HL-60 (cell line): ENCODE data around the gene IGSF22.

Experiments
- DNase-seq, 2 experiments: peaks; one replicate each; pipeline ENCODE4 v3.0.0-alpha.2; 2010 to 2020; ENCODE audit warnings: low read depth in 1 of 2, low spot score in 1 of 2
- H3K27ac ChIP-seq: fragments of 250-450 bp; sonication (Bioruptor Pico); replicated peaks from 2 replicates; pipeline ENCODE4 v1.5.1; 2020; ENCODE audit warnings: mild to moderate bottlenecking, moderate library complexity
- H3K27me3 ChIP-seq: fragments of 250-450 bp; sonication (Bioruptor Pico); 2 replicates; pipeline ENCODE4 v1.5.1; 2021; ENCODE audit warnings: mild to moderate bottlenecking, moderate library complexity; ENCODE audit not compliant: insufficient read depth, poor library complexity, severe bottlenecking
- H3K4me3 ChIP-seq: replicated peaks from 2 replicates; pipeline ENCODE4 v1.5.1; 2011; ENCODE audit warnings: mild to moderate bottlenecking, control low read depth, low read length; ENCODE audit not compliant: insufficient read depth
- GABPA ChIP-seq: IDR thresholded peaks from 2 replicates; pipeline ENCODE4 v1.6.1; 2012; ENCODE audit warnings: low read depth
- POLR2AphosphoS5 ChIP-seq: IDR thresholded peaks from 2 replicates; pipeline ENCODE4 v1.6.1; 2012; ENCODE audit warnings: low read depth
- SPI1 ChIP-seq: IDR thresholded peaks from 2 replicates; pipeline ENCODE4 v1.6.1; 2012; ENCODE audit warnings: low read depth, mild to moderate bottlenecking, borderline replicate concordance
- TF ChIP-seq, protein P1 (sequence below): IDR thresholded peaks from one replicate; pipeline ENCODE4 v1.5.1; 2011; ENCODE audit warnings: low read length, control low read depth, inconsistent platforms; ENCODE audit not compliant: insufficient read depth
- TF ChIP-seq, protein P2 (sequence below): IDR thresholded peaks from 2 replicates; pipeline ENCODE4 v1.6.1; 2012; ENCODE audit warnings: low read depth; ENCODE audit not compliant: insufficient replicate concordance

Gene IGSF22

DNA sequence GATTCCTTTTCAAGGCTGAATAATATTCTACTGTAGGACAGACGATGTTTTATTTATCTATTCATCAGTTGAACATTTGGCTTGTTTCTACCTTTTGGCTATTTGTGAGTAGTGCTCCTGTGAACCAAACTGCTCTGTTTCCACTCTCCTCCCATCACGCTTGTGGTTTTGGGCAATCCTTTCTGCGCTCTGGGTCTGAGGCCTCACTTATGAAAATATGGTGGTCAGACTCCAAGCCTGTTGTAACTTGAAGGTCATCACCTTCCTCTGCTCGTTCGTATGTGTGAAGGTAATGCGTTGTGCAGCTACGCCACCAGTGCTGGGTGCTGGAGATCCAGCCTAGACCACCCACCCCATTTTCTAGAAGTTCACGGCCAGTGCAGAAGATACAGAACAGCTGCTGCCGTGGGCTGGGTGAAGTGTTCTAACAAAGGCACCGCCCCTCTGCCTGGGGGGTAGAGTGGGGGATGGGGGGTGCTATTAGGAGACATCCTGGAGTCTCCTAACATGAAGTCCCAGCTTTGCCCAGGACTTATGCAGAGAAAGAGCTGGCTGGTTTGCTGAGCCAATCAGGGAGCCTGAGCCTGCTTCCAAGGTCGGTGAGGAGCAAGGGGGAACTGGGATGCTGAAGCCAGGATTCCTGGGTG lies 44.6 kb upstream of the IGSF22 start:
- TF ChIP-seq POLR2AphosphoS5 (no peak), GABPA (no peak), SPI1 (no peak)
- TF ChIP-seq, protein P1, sequence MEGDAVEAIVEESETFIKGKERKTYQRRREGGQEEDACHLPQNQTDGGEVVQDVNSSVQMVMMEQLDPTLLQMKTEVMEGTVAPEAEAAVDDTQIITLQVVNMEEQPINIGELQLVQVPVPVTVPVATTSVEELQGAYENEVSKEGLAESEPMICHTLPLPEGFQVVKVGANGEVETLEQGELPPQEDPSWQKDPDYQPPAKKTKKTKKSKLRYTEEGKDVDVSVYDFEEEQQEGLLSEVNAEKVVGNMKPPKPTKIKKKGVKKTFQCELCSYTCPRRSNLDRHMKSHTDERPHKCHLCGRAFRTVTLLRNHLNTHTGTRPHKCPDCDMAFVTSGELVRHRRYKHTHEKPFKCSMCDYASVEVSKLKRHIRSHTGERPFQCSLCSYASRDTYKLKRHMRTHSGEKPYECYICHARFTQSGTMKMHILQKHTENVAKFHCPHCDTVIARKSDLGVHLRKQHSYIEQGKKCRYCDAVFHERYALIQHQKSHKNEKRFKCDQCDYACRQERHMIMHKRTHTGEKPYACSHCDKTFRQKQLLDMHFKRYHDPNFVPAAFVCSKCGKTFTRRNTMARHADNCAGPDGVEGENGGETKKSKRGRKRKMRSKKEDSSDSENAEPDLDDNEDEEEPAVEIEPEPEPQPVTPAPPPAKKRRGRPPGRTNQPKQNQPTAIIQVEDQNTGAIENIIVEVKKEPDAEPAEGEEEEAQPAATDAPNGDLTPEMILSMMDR = no peak
- TF ChIP-seq, protein P2, sequence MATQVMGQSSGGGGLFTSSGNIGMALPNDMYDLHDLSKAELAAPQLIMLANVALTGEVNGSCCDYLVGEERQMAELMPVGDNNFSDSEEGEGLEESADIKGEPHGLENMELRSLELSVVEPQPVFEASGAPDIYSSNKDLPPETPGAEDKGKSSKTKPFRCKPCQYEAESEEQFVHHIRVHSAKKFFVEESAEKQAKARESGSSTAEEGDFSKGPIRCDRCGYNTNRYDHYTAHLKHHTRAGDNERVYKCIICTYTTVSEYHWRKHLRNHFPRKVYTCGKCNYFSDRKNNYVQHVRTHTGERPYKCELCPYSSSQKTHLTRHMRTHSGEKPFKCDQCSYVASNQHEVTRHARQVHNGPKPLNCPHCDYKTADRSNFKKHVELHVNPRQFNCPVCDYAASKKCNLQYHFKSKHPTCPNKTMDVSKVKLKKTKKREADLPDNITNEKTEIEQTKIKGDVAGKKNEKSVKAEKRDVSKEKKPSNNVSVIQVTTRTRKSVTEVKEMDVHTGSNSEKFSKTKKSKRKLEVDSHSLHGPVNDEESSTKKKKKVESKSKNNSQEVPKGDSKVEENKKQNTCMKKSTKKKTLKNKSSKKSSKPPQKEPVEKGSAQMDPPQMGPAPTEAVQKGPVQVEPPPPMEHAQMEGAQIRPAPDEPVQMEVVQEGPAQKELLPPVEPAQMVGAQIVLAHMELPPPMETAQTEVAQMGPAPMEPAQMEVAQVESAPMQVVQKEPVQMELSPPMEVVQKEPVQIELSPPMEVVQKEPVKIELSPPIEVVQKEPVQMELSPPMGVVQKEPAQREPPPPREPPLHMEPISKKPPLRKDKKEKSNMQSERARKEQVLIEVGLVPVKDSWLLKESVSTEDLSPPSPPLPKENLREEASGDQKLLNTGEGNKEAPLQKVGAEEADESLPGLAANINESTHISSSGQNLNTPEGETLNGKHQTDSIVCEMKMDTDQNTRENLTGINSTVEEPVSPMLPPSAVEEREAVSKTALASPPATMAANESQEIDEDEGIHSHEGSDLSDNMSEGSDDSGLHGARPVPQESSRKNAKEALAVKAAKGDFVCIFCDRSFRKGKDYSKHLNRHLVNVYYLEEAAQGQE = no peak
- no peak for DNase-seq
- Histone ChIP-seq H3K27me3 (no peaks in the 10 kb centered on the region), H3K4me3 (no peak overlapping the region), H3K27ac (no peak overlapping the region)

DNA sequence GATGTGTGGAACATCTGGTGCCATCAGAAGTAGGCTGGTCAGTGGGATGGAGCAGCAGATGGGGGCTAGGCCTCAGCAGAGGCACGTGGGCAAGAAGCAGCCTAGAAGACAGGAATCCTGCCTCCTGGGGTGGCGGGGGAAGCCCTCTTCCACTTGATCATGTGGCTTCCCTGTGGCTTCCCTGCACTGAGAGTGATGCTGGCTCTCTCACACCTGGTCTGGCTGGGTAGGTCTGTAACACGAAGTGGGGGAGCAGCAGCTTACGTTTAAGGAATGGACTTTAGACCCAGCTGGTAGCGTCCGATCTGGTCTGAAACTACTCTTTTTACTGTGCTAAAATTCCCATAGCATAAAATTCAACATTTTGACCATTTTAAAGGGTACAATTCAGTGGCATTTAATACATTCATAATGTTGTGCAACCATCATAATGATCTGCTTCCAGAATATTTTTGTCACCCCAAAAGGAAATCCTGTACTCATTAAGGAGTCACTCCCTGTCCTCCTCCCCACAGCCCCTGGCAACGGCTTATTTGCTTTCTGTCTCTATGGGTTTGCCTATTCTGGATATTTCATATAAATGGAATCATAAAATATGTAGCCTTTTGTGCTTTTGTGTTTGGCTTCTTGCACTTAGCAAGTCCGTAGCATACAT lies 43.9 kb upstream of the IGSF22 start:
- Histone ChIP-seq H3K4me3 (no peak overlapping the region), H3K27ac (no peak overlapping the region), H3K27me3 (no peaks in the 10 kb centered on the region)
- DNase-seq = no peak
- TF ChIP-seq GABPA (no peak), SPI1 (no peak)
- TF ChIP-seq, protein P2 = no peak
- TF ChIP-seq, protein P1 = no peak

DNA sequence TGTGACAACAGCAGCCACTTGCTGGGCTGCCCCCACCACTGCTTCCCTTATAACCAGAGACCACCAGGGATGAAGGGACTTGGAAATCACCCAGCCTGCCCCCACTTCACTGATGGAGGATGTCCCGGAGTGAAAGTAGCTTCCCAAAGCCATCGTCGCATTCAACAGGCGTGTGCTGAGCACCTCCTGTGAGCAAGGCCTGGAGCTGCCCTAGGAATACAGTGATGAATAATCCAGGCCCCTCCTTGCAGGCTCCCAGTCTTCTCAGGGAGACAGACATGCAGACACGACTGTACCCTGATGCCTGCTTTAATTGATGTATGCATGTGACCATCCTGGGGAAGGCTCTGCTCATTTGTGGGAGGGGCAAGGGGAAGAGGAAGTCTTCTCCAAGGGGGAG lies 43.0 kb upstream of the IGSF22 start:
- TF ChIP-seq SPI1 = no peak
- TF ChIP-seq GABPA = no peak
- TF ChIP-seq, protein P2 = no peak
- no peak for TF ChIP-seq POLR2AphosphoS5
- TF ChIP-seq, protein P1 = no peak
- Histone ChIP-seq H3K27ac (no peak overlapping the region), H3K27me3 (no peaks in the 10 kb centered on the region), H3K4me3 (no peak overlapping the region)
- DNase-seq = no peak
